GM19395 (cell line): ENCODE results near the gene RAD17.
"Not testable (repeated sequence)": the region's sequence is repeated elsewhere in the genome, so short reads cannot be mapped to it uniquely, and the experiment has no call there.

Source experiments
- ATAC-seq: cut with Tn5 transposase; IDR thresholded peaks from one replicate; pipeline ENCODE4 v1.9.1; 2021; ENCODE audit warnings: mild to moderate bottlenecking, moderate library complexity; ENCODE audit not compliant: unreplicated experiment

The RAD17 gene

GRCh38 chr5:69369340-69370121, at the start of gene RAD17, which contains the start of the genes AK6 and TAF9:
TSS of gene RAD17 (plus strand) at chr5:69369818. CDS start at chr5:69372209, 2,391 bp downstream.
TSS of gene AK6 (minus strand) at chr5:69369520. CDS start at chr5:69369490, 30 bp downstream.
TSS of gene TAF9 (minus strand) at chr5:69369520. CDS start at chr5:69365737, 3,783 bp downstream.
- peak; percentile 95 for ATAC-seq

- no peak for ATAC-seq
Measured at GRCh38 chr5:69326365-69326764, 43.3 kb upstream of the RAD17 start.

GRCh38 chr5:69329905-69330489, 39.6 kb upstream of the RAD17 start:
- ATAC-seq = no peak

GRCh38 chr5:69331528-69332445, 37.8 kb upstream of the RAD17 start:
- no peak for ATAC-seq

- not testable (repeated sequence) for ATAC-seq
Measured at GRCh38 chr5:69333668-69334315, 35.8 kb upstream of the RAD17 start.

- peak; percentile 62 for ATAC-seq
Measured at GRCh38 chr5:69334793-69335268, 34.8 kb upstream of the RAD17 start.

- no peak for ATAC-seq
Measured at GRCh38 chr5:69335341-69335935, 34.2 kb upstream of the RAD17 start.

GRCh38 chr5:69341520-69342161, 28.0 kb upstream of the RAD17 start:
- ATAC-seq = no peak

- ATAC-seq = no peak
Measured at GRCh38 chr5:69343083-69343482, 26.5 kb upstream of the RAD17 start.

GRCh38 chr5:69350664-69351063, 19.0 kb upstream of the RAD17 start:
- no peak for ATAC-seq

GRCh38 chr5:69359699-69360098, 9.9 kb upstream of the RAD17 start:
- no peak for ATAC-seq

- no peak for ATAC-seq
Measured at GRCh38 chr5:69360442-69360841, 9.2 kb upstream of the RAD17 start.

GRCh38 chr5:69364414-69364813, 5.2 kb upstream of the RAD17 start:
- ATAC-seq = no peak

- ATAC-seq = no peak
Measured at GRCh38 chr5:69364850-69365249, 4.8 kb upstream of the RAD17 start.

- ATAC-seq = no peak
Measured at GRCh38 chr5:69367697-69368279, 1.8 kb upstream of the RAD17 start.

GRCh38 chr5:69368458-69369339, 919 bp upstream of the RAD17 start:
- peak; percentile 24 for ATAC-seq

GRCh38 chr5:69370335-69370734, 717 bp downstream of the RAD17 start:
- not testable (repeated sequence) for ATAC-seq

GRCh38 chr5:69372394-69372793, 2.8 kb downstream of the RAD17 start:
- ATAC-seq = no peak
